SU-DHL-6 (cell line): ENCODE measurements around the gene CIT.

ENCODE experiments used
- H2AFZ ChIP-seq: fragments of 200-600 bp; sonication (generic); 2 replicates; pipeline ENCODE4 v1.6.1; 2014; ENCODE audit warnings: low read depth, mild to moderate bottlenecking, moderate library complexity, mixed read lengths, antibody characterized with exemption, low read length; ENCODE audit not compliant: severe bottlenecking
- H3F3A ChIP-seq: fragments of 200-600 bp; shearing (Covaris generic); 2 replicates; pipeline ENCODE4 v1.6.0; 2016; ENCODE audit warnings: antibody characterized with exemption, mild to moderate bottlenecking; ENCODE audit not compliant: insufficient read depth
- H3K27ac ChIP-seq: fragments of 200-600 bp; sonication (generic); 2 replicates; pipeline ENCODE4 v1.5.1; 2016; ENCODE audit warnings: low read depth, mild to moderate bottlenecking, low read length, moderate library complexity, mixed read lengths
- H3K27me3 ChIP-seq: fragments of 200-600 bp; sonication (generic), shearing (Covaris generic); 2 replicates; pipeline ENCODE4 v1.6.0; 2014; ENCODE audit warnings: mild to moderate bottlenecking, low read length
- H3K36me3 ChIP-seq: fragments of 200-600 bp; sonication (generic); 2 replicates; pipeline ENCODE4 v1.6.1; 2014; ENCODE audit warnings: mild to moderate bottlenecking, low read length, mixed read lengths
- H3K4me2 ChIP-seq: fragments of 300-600, 200-600 bp; shearing (Covaris generic), sonication (generic); 2 replicates; pipeline ENCODE4 v1.6.0; 2014; ENCODE audit warnings: low read length, low read depth, mild to moderate bottlenecking; ENCODE audit not compliant: poor library complexity, severe bottlenecking
- H3K4me3 ChIP-seq: fragments of 200-600 bp; sonication (generic); 2 replicates; pipeline ENCODE4 v1.5.1; 2014; ENCODE audit warnings: antibody characterized with exemption, low read length, mild to moderate bottlenecking, mixed read lengths; ENCODE audit not compliant: insufficient read depth, poor library complexity, severe bottlenecking
- H3K79me2 ChIP-seq: fragments of 200-600 bp; sonication (generic); 2 replicates; pipeline ENCODE4 v1.6.1; 2014; ENCODE audit warnings: mild to moderate bottlenecking, low read length, moderate library complexity; ENCODE audit not compliant: insufficient read depth
- H3K9ac ChIP-seq: fragments of 200-600 bp; sonication (generic); 2 replicates; pipeline ENCODE4 v1.7.0; 2014; ENCODE audit warnings: mild to moderate bottlenecking, low read length
- H3K9me2 ChIP-seq: fragments of 200-600 bp; sonication (generic); replicated peaks from 2 replicates; pipeline ENCODE4 v1.6.1; 2014; ENCODE audit warnings: low read length; ENCODE audit not compliant: insufficient read depth
- H3K9me3 ChIP-seq: fragments of 200-600 bp; sonication (generic); 2 replicates; pipeline ENCODE4 v1.6.1; 2014; ENCODE audit warnings: low read length, mixed read lengths; ENCODE audit not compliant: insufficient read depth
- H4K20me1 ChIP-seq: fragments of 200-600 bp; sonication (generic); 2 replicates; pipeline ENCODE4 v1.6.1; 2014; ENCODE audit warnings: low read depth, mild to moderate bottlenecking, antibody characterized with exemption, low read length, moderate library complexity, mixed read lengths
- EZH2phosphoT487 ChIP-seq: fragments of 200-600 bp; sonication (generic), shearing (Covaris generic); conservative IDR thresholded peaks from 2 replicates; pipeline ENCODE4 v1.6.1; 2018; ENCODE audit warnings: mild to moderate bottlenecking, antibody characterized with exemption, low read length, moderate library complexity, mixed read lengths
- TF ChIP-seq, protein P1 (sequence below): fragments of 200-600 bp; sonication (generic); IDR thresholded peaks from one replicate; pipeline ENCODE4 v1.5.1; 2017; ENCODE audit warnings: antibody characterized with exemption, mild to moderate bottlenecking, low read length, moderate library complexity; ENCODE audit not compliant: insufficient read depth, poor library complexity, severe bottlenecking

The CIT gene

DNA sequence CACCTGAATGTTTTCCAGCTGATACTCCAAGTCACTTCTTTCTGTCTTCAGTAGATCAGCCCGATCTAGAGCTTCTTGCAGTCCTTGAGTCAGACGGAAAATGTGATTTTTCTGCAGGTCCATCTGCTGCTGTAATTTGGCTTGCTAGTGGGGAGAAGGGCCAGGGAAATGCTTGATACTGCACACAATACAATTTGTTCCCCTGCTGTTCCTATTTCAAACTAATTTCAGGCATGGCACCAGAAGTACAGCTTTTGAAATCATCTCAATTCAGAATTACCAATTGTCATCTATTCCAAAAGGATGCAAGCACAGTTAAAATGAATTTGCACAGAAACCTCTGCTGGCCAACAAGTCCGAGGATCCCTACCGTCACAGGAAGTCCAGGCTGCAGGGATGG lies 155.8 kb downstream of the CIT start:
- no peaks in the 10 kb centered on the region for H3K9me3 ChIP-seq

DNA sequence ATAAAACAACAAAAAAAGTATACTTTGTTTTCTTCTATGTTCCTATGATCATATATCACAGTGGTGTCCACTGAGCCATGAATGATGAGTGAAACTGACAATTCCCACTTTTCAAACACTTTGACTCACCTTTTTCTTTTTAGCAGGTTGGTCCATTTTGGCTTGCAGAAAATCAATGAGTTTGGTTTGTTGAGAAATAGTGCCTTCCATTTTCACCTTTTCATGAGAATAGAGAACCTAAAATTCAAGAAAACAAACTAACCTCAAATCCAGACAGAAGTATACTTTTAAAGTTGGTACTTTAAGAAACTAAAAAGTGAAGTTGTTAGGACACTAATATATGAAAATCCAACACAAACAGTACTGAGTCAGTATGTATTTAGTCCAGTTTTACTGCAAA lies 156.8 kb downstream of the CIT start:
- Histone ChIP-seq H3K9me2 (no peaks in the 10 kb centered on the region), H3K79me2 (no peaks in the 10 kb centered on the region), H3K9me3 (no peaks in the 10 kb centered on the region), H3K4me3 (no peak overlapping the region), H4K20me1 (no peaks in the 10 kb centered on the region), H3F3A (no peaks in the 10 kb centered on the region), H2AFZ (no peak overlapping the region), H3K36me3 (peaks cover 4% of the 10 kb centered on the region; the same call in 1 of the 2 replicates), H3K27ac (no peak overlapping the region), H3K9ac (no peak overlapping the region), H3K4me2 (no peak overlapping the region), H3K27me3 (no peaks in the 10 kb centered on the region)
- TF ChIP-seq, protein P1, sequence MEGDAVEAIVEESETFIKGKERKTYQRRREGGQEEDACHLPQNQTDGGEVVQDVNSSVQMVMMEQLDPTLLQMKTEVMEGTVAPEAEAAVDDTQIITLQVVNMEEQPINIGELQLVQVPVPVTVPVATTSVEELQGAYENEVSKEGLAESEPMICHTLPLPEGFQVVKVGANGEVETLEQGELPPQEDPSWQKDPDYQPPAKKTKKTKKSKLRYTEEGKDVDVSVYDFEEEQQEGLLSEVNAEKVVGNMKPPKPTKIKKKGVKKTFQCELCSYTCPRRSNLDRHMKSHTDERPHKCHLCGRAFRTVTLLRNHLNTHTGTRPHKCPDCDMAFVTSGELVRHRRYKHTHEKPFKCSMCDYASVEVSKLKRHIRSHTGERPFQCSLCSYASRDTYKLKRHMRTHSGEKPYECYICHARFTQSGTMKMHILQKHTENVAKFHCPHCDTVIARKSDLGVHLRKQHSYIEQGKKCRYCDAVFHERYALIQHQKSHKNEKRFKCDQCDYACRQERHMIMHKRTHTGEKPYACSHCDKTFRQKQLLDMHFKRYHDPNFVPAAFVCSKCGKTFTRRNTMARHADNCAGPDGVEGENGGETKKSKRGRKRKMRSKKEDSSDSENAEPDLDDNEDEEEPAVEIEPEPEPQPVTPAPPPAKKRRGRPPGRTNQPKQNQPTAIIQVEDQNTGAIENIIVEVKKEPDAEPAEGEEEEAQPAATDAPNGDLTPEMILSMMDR = no peak
- no peak for TF ChIP-seq EZH2phosphoT487

More for the DNA sequence above, 155.8 kb downstream of the CIT start:
- H3K27ac ChIP-seq = no peak overlapping the region
- H3K4me3 ChIP-seq = no peak overlapping the region
- no peaks in the 10 kb centered on the region for H4K20me1 ChIP-seq
- no peaks in the 10 kb centered on the region for H3K79me2 ChIP-seq
- H2AFZ ChIP-seq = no peak overlapping the region
- H3K9ac ChIP-seq = no peak overlapping the region
- no peaks in the 10 kb centered on the region for H3F3A ChIP-seq
- no peaks in the 10 kb centered on the region for H3K9me2 ChIP-seq
- peaks cover 4% of the 10 kb centered on the region; the same call in 1 of the 2 replicates for H3K36me3 ChIP-seq
- H3K4me2 ChIP-seq = no peak overlapping the region
- TF ChIP-seq, protein P1 = no peak
- TF ChIP-seq EZH2phosphoT487 = no peak
- H3K27me3 ChIP-seq = no peaks in the 10 kb centered on the region

DNA sequence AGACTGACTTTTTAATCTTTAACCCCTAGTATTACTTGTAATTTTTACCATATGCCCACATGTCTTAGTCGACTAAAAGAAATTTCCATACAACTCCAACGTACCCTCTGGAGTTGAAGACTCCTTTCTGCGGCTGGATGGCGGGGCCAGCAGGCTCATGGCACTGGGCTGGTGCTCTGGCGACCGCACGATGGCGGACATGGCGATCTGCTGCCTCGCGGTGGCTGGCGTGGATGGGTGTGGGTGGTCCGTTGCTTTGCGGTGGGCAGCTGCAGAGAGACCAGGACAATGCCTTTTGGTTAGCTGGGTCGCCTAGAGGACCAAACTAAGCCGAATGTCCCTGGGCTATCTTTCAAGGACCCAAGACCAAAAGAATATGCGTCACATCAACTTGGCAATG lies 159.0 kb downstream of the CIT start:
- no peak overlapping the region for H3K9ac ChIP-seq
- H3K4me2 ChIP-seq = no peak overlapping the region
- H3K36me3 ChIP-seq = peaks cover 4% of the 10 kb centered on the region; the same call in 1 of the 2 replicates
- H3K27me3 ChIP-seq = no peaks in the 10 kb centered on the region
- no peaks in the 10 kb centered on the region for H3K9me2 ChIP-seq
- H3F3A ChIP-seq = no peaks in the 10 kb centered on the region
- no peak overlapping the region for H3K4me3 ChIP-seq
- no peaks in the 10 kb centered on the region for H3K9me3 ChIP-seq
- TF ChIP-seq, protein P1 = no peak
- no peak for TF ChIP-seq EZH2phosphoT487
- no peaks in the 10 kb centered on the region for H3K79me2 ChIP-seq
- no peak overlapping the region for H3K27ac ChIP-seq
- no peaks in the 10 kb centered on the region for H4K20me1 ChIP-seq
- H2AFZ ChIP-seq = no peak overlapping the region
